ENCODE data around the gene TMEM101. TPM values are rescaled to one million over a fixed set of nuclear protein-coding genes. Genes with fewer than 3 reads are reported as not detected.
"Not testable (repeated sequence)": the region's sequence is repeated elsewhere in the genome, so short reads cannot be mapped to it uniquely, and the experiment has no call there.

TMEM101 gene
- total and polyA plus RNA-seq, 2 of the 8 experiments (the other 6 are each of a cell fraction or from before 2014, with no cell fraction given), result 16.1 to 44.7 TPM

DNA sequence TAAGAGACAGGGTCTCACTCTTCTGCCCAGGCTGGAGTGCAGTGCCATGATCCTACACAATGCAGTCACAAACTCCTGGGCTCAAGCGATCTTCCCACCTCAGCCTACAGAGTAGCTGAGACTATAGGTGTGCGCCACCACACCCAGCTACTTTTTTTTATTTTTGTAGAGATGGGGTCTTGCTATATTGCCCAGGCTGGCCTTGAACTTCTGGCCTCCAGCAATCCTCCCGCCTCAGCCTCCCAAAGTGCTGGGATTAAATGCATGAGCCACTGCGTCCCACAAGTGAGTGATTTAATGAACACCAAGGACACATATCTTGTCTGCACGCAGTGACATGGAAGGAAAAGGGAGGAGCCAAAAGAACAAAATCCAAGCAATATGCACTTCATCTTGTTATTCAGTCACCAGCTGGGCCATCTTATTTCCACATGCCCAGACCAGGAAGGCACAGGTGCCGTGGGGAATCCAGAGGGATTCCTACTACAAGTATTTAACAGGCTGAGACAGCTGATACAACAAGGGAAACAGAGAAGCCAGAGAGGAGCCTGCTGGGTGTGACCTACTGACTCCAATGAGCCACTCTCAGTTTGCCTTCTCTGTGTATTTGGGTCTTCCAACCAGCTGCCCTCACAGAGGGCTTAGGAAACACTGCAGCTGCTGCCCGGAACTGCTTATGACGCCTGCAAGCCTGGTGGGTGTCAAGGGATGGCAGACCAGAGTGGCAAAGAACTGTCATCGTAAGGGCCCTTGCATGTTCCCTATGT lies 34.7 kb upstream of the TMEM101 start (continued):
- no peak for TF ChIP-seq MAFK (IDR thresholded peaks at IDR 0.05; ENCODE audit: low read depth, low read length)

DNA sequence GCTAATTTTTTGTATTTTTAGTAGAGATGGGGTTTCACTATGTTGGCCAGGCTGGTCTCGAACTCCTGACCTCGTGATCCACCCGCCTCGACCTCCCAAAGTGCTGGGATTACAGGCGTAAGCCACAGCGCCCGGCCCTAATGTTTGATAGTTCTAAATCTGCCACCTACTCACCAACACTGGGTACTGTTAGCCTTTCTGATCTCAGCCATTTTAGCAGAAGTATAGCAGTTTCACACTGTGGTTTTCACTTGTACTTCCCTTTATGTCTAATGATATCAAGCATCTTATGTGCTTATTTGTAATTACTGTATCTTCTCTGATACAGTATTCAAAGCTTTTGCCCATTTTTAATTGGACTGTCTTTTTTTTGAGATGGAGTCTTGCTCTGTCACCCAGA lies 32.1 kb upstream of the TMEM101 start:
- H2BK120ac ChIP-seq (replicated peaks; ENCODE audit: low read depth, low read length); H2BK5ac ChIP-seq (ENCODE audit: low read depth, low read length); H3K4ac ChIP-seq (replicated peaks; ENCODE audit: insufficient read length, low read depth, low read length); H3K4me1 ChIP-seq (replicated peaks in 1 of 4; ENCODE audit: control insufficient read depth in 3 of 4, insufficient read depth in 4 of 4, low read length in 3 of 4); H3K79me1 ChIP-seq (ENCODE audit: low read depth, low read length); H4K8ac ChIP-seq (ENCODE audit: extremely low read depth, insufficient read depth, low read length); H2BK12ac ChIP-seq (ENCODE audit: low read depth, low read length); H3K14ac ChIP-seq (ENCODE audit: insufficient read length); H3K27me3 ChIP-seq (replicated peaks in 1 of 4; ENCODE audit: control insufficient read depth in 3 of 4, extremely low read depth in 1 of 4, insufficient read depth in 3 of 4, low read length in 3 of 4); H3K9ac ChIP-seq (replicated peaks in 1 of 4; ENCODE audit: extremely low read depth in 1 of 4, low read depth in 3 of 4, low read length in 3 of 4); H4K20me1 ChIP-seq (replicated peaks in 1 of 2; ENCODE audit: control insufficient read depth in 1 of 2, insufficient read depth in 2 of 2, low read length in 2 of 2); H3K56ac ChIP-seq (replicated peaks; ENCODE audit: insufficient read length, low read depth, low read length); H2BK15ac ChIP-seq (ENCODE audit: low read length); H3K18ac ChIP-seq (ENCODE audit: extremely low read depth, low read length); H3K9me3 ChIP-seq (ENCODE audit: insufficient read depth in 2 of 2, low read depth in 1 of 2, low read length in 1 of 2); H3K4me3 ChIP-seq (ENCODE audit: extremely low read depth in 1 of 4, insufficient read depth in 2 of 4, low read depth in 3 of 4, low read length in 4 of 4); H2AFZ ChIP-seq (ENCODE audit: low read length); H2BK20ac ChIP-seq (ENCODE audit: low read length); H3K27ac ChIP-seq (ENCODE audit: low read depth, low read length); H2AK5ac ChIP-seq (ENCODE audit: low read depth, low read length); H4K91ac ChIP-seq (replicated peaks; ENCODE audit: insufficient read length, low read length); H4K5ac ChIP-seq (ENCODE audit: insufficient read length, low read depth, low read length); H3K4me2 ChIP-seq (ENCODE audit: insufficient read depth in 1 of 2, low read depth in 2 of 2, low read length in 2 of 2); DNase-seq (ENCODE audit: low read depth in 1 of 2, low spot score in 2 of 2); FAIRE-seq; H3K23me2 ChIP-seq (ENCODE audit: low read depth, low read length); H3K23ac ChIP-seq (ENCODE audit: insufficient read length): not testable (repeated sequence)
- ChIA-PET CTCF (ENCODE audit: partially characterized antibody) (interaction anchor here (0.6 to 1.8 kb wide), 3 partner anchors 9 to 38 kb away, joined by 3 to 4 read pairs (median 3); no protein-coding TSS in a partner anchor), POLR2A (ENCODE audit: partially characterized antibody) (interaction anchor here (1.2 kb wide), 1 partner anchor 16 kb away, joined by 3 read pairs; no protein-coding TSS in a partner anchor)
- H3K36me3 ChIP-seq (ENCODE audit: control insufficient read depth in 2 of 4, insufficient read depth in 4 of 4, low read length in 3 of 4), result peaks cover 4 to 57% (median 25%) of the 10 kb centered on the region in 4 experiments
- peaks cover 0 to 76% of the 10 kb centered on the region in 2 experiments; a peak in 2 of 4 replicates for H3K79me2 ChIP-seq (ENCODE audit: control insufficient read depth in 1 of 2, insufficient read depth in 2 of 2, low read length in 2 of 2)
- 96% methylated on average over 7 of the region's 7 CpGs; no CpG with 5 or more reads in 1 of the 2 experiments for WGBS, 2 experiments (ENCODE audit: extremely low coverage in 1 of 2, insufficient coverage in 1 of 2, insufficient read length in 1 of 2, insufficient replicate concordance in 2 of 2, low coverage in 1 of 2, low lambda C conversion rate in 2 of 2, missing lambda C conversion rate in 1 of 2)

Data from H1 (cell line).